Body of pancreas (tissue), 4 donors: ENCODE results near the gene RBM47. TPM values are rescaled to one million over a fixed set of nuclear protein-coding genes. Genes with fewer than 3 reads are reported as not detected.
A peak's percentile ranks its signal among the peaks of the same experiment; 100 is the strongest.

ENCODE experiments used
- ATAC-seq: fragments of 150-250 bp; one replicate; pipeline ENCODE4 v1.9.1; 2016
- DNase-seq, 4 donors: peaks; one replicate each; pipeline ENCODE4 v3.0.0-alpha.2; 2019
- H3K27ac ChIP-seq, 4 donors: fragments of 200-600 bp; sonication (generic); 1 replicate in 3 of 4; 2 replicates in 1 of 4; pipeline versions ENCODE4 v1.5.1 to v1.6.1; 2016 to 2019; ENCODE audit warnings: mild to moderate bottlenecking in 1 of 4, mixed read lengths in 1 of 4, moderate library complexity in 1 of 4
- H3K27me3 ChIP-seq, 2 donors: fragments of 200-600 bp; sonication (generic); one replicate each; pipeline ENCODE4 v1.6.0; 2016; ENCODE audit warnings: mild to moderate bottlenecking in 1 of 2
- H3K36me3 ChIP-seq, 2 donors: fragments of 200-600 bp; sonication (generic); replicated peaks in 1 of 2; 2 replicates each; pipeline ENCODE4 v1.5.1; 2016; ENCODE audit warnings: low read depth in 2 of 2; ENCODE audit not compliant: insufficient read depth in 1 of 2
- H3K4me1 ChIP-seq: fragments of 200-600 bp; sonication (generic); one replicate; pipeline ENCODE4 v1.6.0; 2016
- H3K4me3 ChIP-seq, 2 donors: fragments of 200-600 bp; sonication (generic); 1 replicate in 1 of 2; 2 replicates in 1 of 2; pipeline ENCODE4 v1.5.1; 2016 to 2019
- H3K9me3 ChIP-seq, 3 donors: fragments of 200-600 bp; sonication (generic); 1 replicate in 2 of 3; 2 replicates in 1 of 3; pipeline ENCODE4 v1.5.1; 2016
- POLR2A ChIP-seq, 3 donors: fragments of 450-650 bp; IDR thresholded peaks; one replicate each; pipeline ENCODE4 v1.6.1; 2016; ENCODE audit warnings: antibody characterized with exemption in 3 of 3, mild to moderate bottlenecking in 2 of 3
- WGBS, 2 donors: methylation state at CpG; one replicate each; pipeline ENCODE4 v1.1.5; 2017; 5-methylcytosine and 5-hydroxymethylcytosine counted together
- intact Hi-C: fragments of 100-400 bp; cut with DNase I; formaldehyde crosslinking; loops from one replicate; pipeline ENCODE4 v1.15.1; 2023
- total RNA-seq, 2 donors: library from RNA; depleted of rRNA; stranded (reverse); fragments of >200 nt; gene quantifications; one replicate each; pipeline ENCODE4 v1.1.0, GENCODE V29; 2016
- TF ChIP-seq, protein P1 (sequence below), 7 experiments: fragments of 450-650 bp in 4 of 7; fragments of 200-600 bp in 3 of 7; sonication (generic) in 3 of 7; IDR thresholded peaks; one replicate each; pipeline ENCODE4 v1.5.1; 2016 to 2019; ENCODE audit warnings: antibody characterized with exemption in 7 of 7

The RBM47 gene
- total RNA-seq, 2 donors from 2014 or later = 79.9 to 99.5 TPM

DNA sequence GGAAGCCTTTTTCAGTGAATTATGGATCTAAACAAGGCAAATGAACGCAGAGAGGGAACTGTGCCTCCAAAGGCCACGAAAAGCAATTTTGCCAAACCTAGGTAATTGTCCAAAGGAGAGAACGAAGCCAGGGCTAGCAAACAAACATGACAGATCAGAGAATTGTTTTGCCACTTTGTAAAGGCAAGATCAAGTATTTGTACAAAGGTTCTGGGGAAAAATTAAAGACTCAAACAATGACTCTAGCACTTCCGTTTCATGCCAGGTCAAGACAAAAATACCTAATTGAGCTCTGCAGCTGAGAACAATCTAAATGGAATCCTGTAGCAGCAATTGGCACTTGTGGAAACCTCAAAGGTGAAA is 8.5 kb downstream of the RBM47 start:
- ATAC-seq (no peak), DNase-seq (no peak)
- TF ChIP-seq, protein P1, sequence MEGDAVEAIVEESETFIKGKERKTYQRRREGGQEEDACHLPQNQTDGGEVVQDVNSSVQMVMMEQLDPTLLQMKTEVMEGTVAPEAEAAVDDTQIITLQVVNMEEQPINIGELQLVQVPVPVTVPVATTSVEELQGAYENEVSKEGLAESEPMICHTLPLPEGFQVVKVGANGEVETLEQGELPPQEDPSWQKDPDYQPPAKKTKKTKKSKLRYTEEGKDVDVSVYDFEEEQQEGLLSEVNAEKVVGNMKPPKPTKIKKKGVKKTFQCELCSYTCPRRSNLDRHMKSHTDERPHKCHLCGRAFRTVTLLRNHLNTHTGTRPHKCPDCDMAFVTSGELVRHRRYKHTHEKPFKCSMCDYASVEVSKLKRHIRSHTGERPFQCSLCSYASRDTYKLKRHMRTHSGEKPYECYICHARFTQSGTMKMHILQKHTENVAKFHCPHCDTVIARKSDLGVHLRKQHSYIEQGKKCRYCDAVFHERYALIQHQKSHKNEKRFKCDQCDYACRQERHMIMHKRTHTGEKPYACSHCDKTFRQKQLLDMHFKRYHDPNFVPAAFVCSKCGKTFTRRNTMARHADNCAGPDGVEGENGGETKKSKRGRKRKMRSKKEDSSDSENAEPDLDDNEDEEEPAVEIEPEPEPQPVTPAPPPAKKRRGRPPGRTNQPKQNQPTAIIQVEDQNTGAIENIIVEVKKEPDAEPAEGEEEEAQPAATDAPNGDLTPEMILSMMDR (IDR thresholded peaks at IDR 0.05) = no peak
- no peak for TF ChIP-seq POLR2A (IDR thresholded peaks at IDR 0.05)
- Histone ChIP-seq H3K4me3 (no peak overlapping the region), H3K27ac (peak overlapping the region; percentile 15 to 72 (median 65)), H3K4me1 (peaks cover 38% of the 10 kb centered on the region), H3K9me3 (no peaks in the 10 kb centered on the region), H3K27me3 (no peaks in the 10 kb centered on the region), H3K36me3 (no peaks in the 10 kb centered on the region)
- 40 to 43% methylated on average over 4 of the region's 4 CpGs for WGBS, 2 donors
- intact Hi-C loops = no loop called here

GRCh38 chr4:40619600-40619999 is 10.1 kb downstream of the RBM47 start:
- ATAC-seq = no peak
- H3K9me3 ChIP-seq = no peaks in the 10 kb centered on the region
- peaks cover 37% of the 10 kb centered on the region for H3K4me1 ChIP-seq
- intact Hi-C loops = no loop called here
- H3K27me3 ChIP-seq = no peaks in the 10 kb centered on the region
- H3K4me3 ChIP-seq = no peak overlapping the region
- 91 to 94% methylated on average over 11 of the region's 11 CpGs for WGBS, 2 donors
- TF ChIP-seq, protein P1 (IDR thresholded peaks at IDR 0.05) = no peak
- TF ChIP-seq POLR2A (IDR thresholded peaks at IDR 0.05) = no peak
- no peak overlapping the region for H3K27ac ChIP-seq
- no peaks in the 10 kb centered on the region for H3K36me3 ChIP-seq
- DNase-seq = no peak

DNA sequence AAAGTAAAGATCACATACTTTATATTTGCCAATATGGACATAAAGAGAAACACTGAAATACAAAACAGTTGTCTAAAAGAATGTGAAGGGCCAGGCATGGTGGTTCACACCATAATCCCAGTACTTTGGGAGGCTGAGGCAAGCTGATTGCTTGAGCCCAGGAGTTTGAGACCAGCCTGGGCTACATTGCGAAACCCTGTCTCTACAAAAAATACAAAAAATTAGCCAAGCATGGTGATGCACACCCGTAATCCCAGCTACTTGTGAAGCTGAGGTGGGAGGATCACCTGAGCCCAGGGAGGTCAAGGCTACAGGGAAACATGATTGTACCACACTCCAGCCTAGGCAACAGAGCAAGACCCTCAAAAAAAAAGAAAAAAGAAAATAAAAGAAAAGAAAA is 11.8 kb downstream of the RBM47 start:
- H3K27ac ChIP-seq = no peak overlapping the region
- TF ChIP-seq, protein P1 (IDR thresholded peaks at IDR 0.05) = no peak
- no peak for TF ChIP-seq POLR2A (IDR thresholded peaks at IDR 0.05)
- H3K27me3 ChIP-seq = no peaks in the 10 kb centered on the region
- H3K36me3 ChIP-seq = no peaks in the 10 kb centered on the region
- peaks cover 22% of the 10 kb centered on the region for H3K4me1 ChIP-seq
- no peak for DNase-seq
- H3K9me3 ChIP-seq = no peaks in the 10 kb centered on the region
- intact Hi-C loops = no loop called here
- no peak for ATAC-seq
- no peak overlapping the region for H3K4me3 ChIP-seq
- WGBS, 2 donors = 83 to 100% methylated on average over 2 of the region's 2 CpGs

DNA sequence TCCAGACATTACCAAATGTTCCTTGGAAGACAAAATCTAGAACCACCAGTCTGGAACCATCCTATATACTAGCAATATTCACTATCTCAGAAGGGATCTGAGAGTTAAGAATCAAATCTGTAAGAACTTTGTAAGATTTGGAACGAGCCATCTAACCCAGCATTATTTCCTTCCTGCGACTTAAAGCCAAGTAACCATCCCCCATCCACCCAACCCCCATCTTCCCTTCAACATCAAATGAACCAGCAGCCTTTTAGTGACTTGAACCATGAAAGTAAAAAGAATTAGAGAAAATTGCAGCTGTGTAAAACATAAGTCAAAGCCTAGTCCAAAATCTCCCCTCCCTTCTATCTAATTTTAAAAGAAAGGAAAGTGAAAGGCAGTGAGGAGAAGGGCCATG is 15.6 kb downstream of the RBM47 start:
- intact Hi-C loops = no loop called here
- DNase-seq = no peak
- no peak for TF ChIP-seq POLR2A (IDR thresholded peaks at IDR 0.05)
- TF ChIP-seq, protein P1 (IDR thresholded peaks at IDR 0.05) = no peak
- H3K36me3 ChIP-seq = no peaks in the 10 kb centered on the region
- no peak for ATAC-seq
- H3K27me3 ChIP-seq = no peaks in the 10 kb centered on the region
- no peak overlapping the region for H3K4me3 ChIP-seq
- no peak overlapping the region for H3K27ac ChIP-seq
- H3K4me1 ChIP-seq = peaks cover 6% of the 10 kb centered on the region
- no peaks in the 10 kb centered on the region for H3K9me3 ChIP-seq
- 79 to 89% methylated on average over 2 of the region's 2 CpGs for WGBS, 2 donors

DNA sequence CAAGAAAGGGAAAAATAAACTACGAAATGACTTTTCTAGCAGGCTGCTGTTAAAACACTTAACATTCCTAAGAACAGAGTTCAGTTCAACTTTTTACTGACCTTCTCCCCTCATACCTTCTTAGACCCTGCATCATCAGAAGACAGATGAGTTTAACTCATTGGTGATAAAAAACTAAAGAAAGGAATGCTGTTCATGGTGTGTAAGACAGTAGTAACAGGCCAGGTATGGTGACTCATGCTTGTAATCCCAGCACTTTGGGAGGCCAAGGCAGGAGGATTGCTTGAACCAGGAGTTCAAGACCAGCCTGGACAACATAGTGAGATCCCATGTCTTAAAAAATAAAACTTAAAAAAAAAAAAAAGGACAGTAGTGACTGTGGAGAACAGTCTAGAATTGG is 16.2 kb downstream of the RBM47 start:
- H3K27ac ChIP-seq = no peak overlapping the region
- H3K36me3 ChIP-seq = no peaks in the 10 kb centered on the region
- no peaks in the 10 kb centered on the region for H3K9me3 ChIP-seq
- WGBS, 2 donors = 77 to 90% methylated on average over 1 of the region's 1 CpG
- peaks cover 6% of the 10 kb centered on the region for H3K4me1 ChIP-seq
- intact Hi-C loops = no loop called here
- no peak for DNase-seq
- no peak for ATAC-seq
- H3K27me3 ChIP-seq = no peaks in the 10 kb centered on the region
- TF ChIP-seq, protein P1 (IDR thresholded peaks at IDR 0.05) = no peak
- TF ChIP-seq POLR2A (IDR thresholded peaks at IDR 0.05) = no peak
- H3K4me3 ChIP-seq = no peak overlapping the region
